ENCODE data around the gene DCT.
"Not testable (repeated sequence)": the region's sequence is repeated elsewhere in the genome, so short reads cannot be mapped to it uniquely, and the experiment has no call there.

DCT gene

GRCh38 chr13:94479616-94480015 is at the start of gene DCT:
Gene DCT, minus strand, starts transcription at chr13:94479682. Its CDS starts 427 bp downstream, at chr13:94479255.
- in situ Hi-C loops (cut with MboI; ENCODE audit: low sequenced_read_pairs), result no loop called here

- in situ Hi-C loops (cut with MboI; ENCODE audit: low sequenced_read_pairs), result not testable (repeated sequence)
These were observed 47.5 kb upstream of the DCT start for GRCh38 chr13:94526956-94527355.

- in situ Hi-C loops (cut with MboI; ENCODE audit: low sequenced_read_pairs), result no loop called here
These were observed 46.3 kb upstream of the DCT start for GRCh38 chr13:94525781-94526180.

- in situ Hi-C loops (cut with MboI; ENCODE audit: low sequenced_read_pairs), result no loop called here
These were observed 44.9 kb upstream of the DCT start for GRCh38 chr13:94524407-94524806.

GRCh38 chr13:94520001-94520400 is 40.5 kb upstream of the DCT start:
- in situ Hi-C loops (cut with MboI; ENCODE audit: low sequenced_read_pairs), result no loop called here

- in situ Hi-C loops (cut with MboI; ENCODE audit: low sequenced_read_pairs), result no loop called here
These were observed 37.0 kb upstream of the DCT start for GRCh38 chr13:94516456-94516855.

- in situ Hi-C loops (cut with MboI; ENCODE audit: low sequenced_read_pairs), result no loop called here
These were observed 36.4 kb upstream of the DCT start for GRCh38 chr13:94515911-94516310.

GRCh38 chr13:94515374-94515773 is 35.9 kb upstream of the DCT start:
- in situ Hi-C loops (cut with MboI; ENCODE audit: low sequenced_read_pairs), result no loop called here

GRCh38 chr13:94513026-94513425 is 33.5 kb upstream of the DCT start:
- in situ Hi-C loops (cut with MboI; ENCODE audit: low sequenced_read_pairs), result no loop called here

- in situ Hi-C loops (cut with MboI; ENCODE audit: low sequenced_read_pairs), result no loop called here
These were observed 26.2 kb upstream of the DCT start for GRCh38 chr13:94505730-94506129.

GRCh38 chr13:94503851-94504250 is 24.4 kb upstream of the DCT start:
- in situ Hi-C loops (cut with MboI; ENCODE audit: low sequenced_read_pairs), result no loop called here

- in situ Hi-C loops (cut with MboI; ENCODE audit: low sequenced_read_pairs), result not testable (repeated sequence)
These were observed 19.3 kb upstream of the DCT start for GRCh38 chr13:94498831-94499230.

- in situ Hi-C loops (cut with MboI; ENCODE audit: low sequenced_read_pairs), result no loop called here
These were observed 16.3 kb upstream of the DCT start for GRCh38 chr13:94495806-94496205.

GRCh38 chr13:94494026-94494425 is 14.5 kb upstream of the DCT start:
- in situ Hi-C loops (cut with MboI; ENCODE audit: low sequenced_read_pairs), result no loop called here

- in situ Hi-C loops (cut with MboI; ENCODE audit: low sequenced_read_pairs), result no loop called here
These were observed 7.6 kb upstream of the DCT start for GRCh38 chr13:94487043-94487442.

- in situ Hi-C loops (cut with MboI; ENCODE audit: low sequenced_read_pairs), result no loop called here
These were observed 4.5 kb upstream of the DCT start for GRCh38 chr13:94483970-94484369.

- in situ Hi-C loops (cut with MboI; ENCODE audit: low sequenced_read_pairs), result no loop called here
These were observed 2.5 kb upstream of the DCT start for GRCh38 chr13:94481941-94482340.

GRCh38 chr13:94480672-94481145 is 1.2 kb upstream of the DCT start:
- in situ Hi-C loops (cut with MboI; ENCODE audit: low sequenced_read_pairs), result no loop called here

- in situ Hi-C loops (cut with MboI; ENCODE audit: low sequenced_read_pairs), result no loop called here
These were observed 569 bp downstream of the DCT start for GRCh38 chr13:94478913-94479312.

- in situ Hi-C loops (cut with MboI; ENCODE audit: low sequenced_read_pairs), result no loop called here
These were observed 9.4 kb downstream of the DCT start for GRCh38 chr13:94470126-94470525.

- in situ Hi-C loops (cut with MboI; ENCODE audit: low sequenced_read_pairs), result no loop called here
These were observed 14.7 kb downstream of the DCT start for GRCh38 chr13:94464771-94465170.

- in situ Hi-C loops (cut with MboI; ENCODE audit: low sequenced_read_pairs), result no loop called here
These were observed 16.8 kb downstream of the DCT start for GRCh38 chr13:94462670-94463069.

- in situ Hi-C loops (cut with MboI; ENCODE audit: low sequenced_read_pairs), result no loop called here
These were observed 20.4 kb downstream of the DCT start for GRCh38 chr13:94459116-94459515.

GRCh38 chr13:94455414-94455813 is 24.1 kb downstream of the DCT start:
- in situ Hi-C loops (cut with MboI; ENCODE audit: low sequenced_read_pairs), result no loop called here

Data from HL-60/S4 treated with retinoic acid at 250 ng/mL for 4 days and 3 days (cell line).